HepG2 (cell line): Measurements from ENCODE around the gene SERINC5.

Experiments
- ATF4 ChIP-seq, 2 experiments: fragments of 450-650 bp in 1 of 2; sonication (generic) in 1 of 2; formaldehyde crosslinking; IDR thresholded peaks; 2 replicates each; pipeline versions ENCODE4 v1.5.0 to v1.8.0; 2020 to 2022; ENCODE audit warnings: mild to moderate bottlenecking in 1 of 2, missing genetic modification reagents in 1 of 2
- SP140L ChIP-seq: sonication (generic); formaldehyde crosslinking; IDR thresholded peaks from 2 replicates; pipeline ENCODE4 v1.4.0; 2020; ENCODE audit warnings: missing genetic modification reagents, borderline replicate concordance
- TF ChIP-seq, protein P1 (sequence below): sonication (generic); formaldehyde crosslinking; IDR thresholded peaks from 2 replicates; pipeline ENCODE4 v1.4.0; 2020; ENCODE audit warnings: mild to moderate bottlenecking, missing genetic modification reagents

GRCh38 chr5:80082281-80082680 lies 173.6 kb downstream of the SERINC5 start:
- TF ChIP-seq SP140L (CRISPR knock-in tag) (no peak), ATF4 (CRISPR knock-in tag; IDR thresholded peaks at IDR 0.05) (no peak)
- TF ChIP-seq, protein P1, sequence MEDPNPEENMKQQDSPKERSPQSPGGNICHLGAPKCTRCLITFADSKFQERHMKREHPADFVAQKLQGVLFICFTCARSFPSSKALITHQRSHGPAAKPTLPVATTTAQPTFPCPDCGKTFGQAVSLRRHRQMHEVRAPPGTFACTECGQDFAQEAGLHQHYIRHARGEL (CRISPR knock-in tag), result no peak
